IPS DF 19.7 (cell line): Measurements from ENCODE around the gene WDR70.
"Not testable (repeated sequence)": the region's sequence is repeated elsewhere in the genome, so short reads cannot be mapped to it uniquely, and the experiment has no call there.

ENCODE experiments used
- DNase-seq: peaks from one replicate; pipeline ENCODE4 v3.0.0-alpha.2; 2013; ENCODE audit warnings: low read depth, low spot score

WDR70 gene

GRCh38 chr5:37517686-37518085 lies 138.6 kb downstream of the WDR70 start:
- DNase-seq = no peak

GRCh38 chr5:37518356-37518755 lies 139.2 kb downstream of the WDR70 start:
- not testable (repeated sequence) for DNase-seq

GRCh38 chr5:37519304-37519703 lies 140.2 kb downstream of the WDR70 start:
- DNase-seq = no peak

GRCh38 chr5:37519807-37520206 lies 140.7 kb downstream of the WDR70 start:
- DNase-seq = no peak

GRCh38 chr5:37520811-37521210 lies 141.7 kb downstream of the WDR70 start:
- DNase-seq = no peak

DNA sequence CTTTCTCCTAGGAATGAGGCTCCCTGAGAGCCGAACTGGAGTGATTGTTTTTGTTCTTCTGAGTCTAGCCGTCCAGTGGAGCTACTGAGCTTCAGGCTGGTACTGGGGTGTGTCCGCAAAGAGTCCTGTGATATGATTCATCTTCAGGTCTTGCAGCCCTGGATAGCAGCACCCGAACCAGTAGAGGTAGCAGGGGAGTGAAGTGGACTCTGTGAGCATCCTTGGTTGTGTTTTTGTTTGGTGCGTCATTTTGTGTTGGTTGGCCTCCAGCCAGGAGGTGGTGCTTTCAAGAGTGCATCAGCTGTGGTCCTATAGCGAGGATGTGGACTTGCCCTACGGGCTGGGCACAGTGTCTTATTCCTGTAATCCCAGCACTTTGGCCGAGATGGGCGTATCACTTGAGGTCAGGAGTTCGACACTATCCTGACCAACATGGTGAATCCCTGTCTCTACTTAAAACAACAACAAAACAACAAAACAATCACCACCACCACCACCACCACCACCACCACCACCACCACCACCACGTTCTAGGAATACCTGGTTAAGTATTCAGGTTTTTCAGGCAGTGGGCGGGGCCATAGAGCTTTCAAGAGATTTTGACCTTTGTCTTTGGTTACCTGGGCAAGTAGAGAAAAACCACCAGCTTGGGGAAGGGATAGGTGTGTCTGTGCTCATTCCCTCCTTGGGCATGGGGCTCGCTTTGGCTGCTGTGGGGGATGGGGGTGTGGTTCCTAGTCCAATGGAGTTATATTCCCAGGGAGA lies 154.0 kb downstream of the WDR70 start:
- DNase-seq = no peak

DNA sequence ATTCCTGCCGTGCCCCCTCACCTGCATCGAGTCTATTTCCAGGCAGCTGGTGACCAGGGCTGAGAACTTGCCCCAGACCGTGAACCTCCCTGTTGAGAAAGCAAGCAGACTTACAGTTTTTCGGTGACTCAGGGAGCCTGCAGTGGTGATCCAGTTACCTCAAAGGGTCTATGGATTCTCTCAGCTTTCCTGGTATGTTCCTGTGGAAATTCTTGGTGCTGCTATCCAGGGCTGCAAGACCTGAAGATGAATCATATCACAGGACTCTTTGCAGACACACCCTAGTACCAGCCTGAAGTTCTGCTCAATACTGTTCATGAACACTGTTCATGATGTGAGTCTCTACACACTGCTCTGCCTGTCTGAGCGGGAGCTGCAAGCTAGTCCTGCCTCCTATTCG lies 154.7 kb downstream of the WDR70 start:
- DNase-seq = no peak

- DNase-seq = no peak
Measured at GRCh38 chr5:37539459-37539858, 160.3 kb downstream of the WDR70 start.

- DNase-seq = no peak
Measured at GRCh38 chr5:37543216-37543615, 164.1 kb downstream of the WDR70 start.

GRCh38 chr5:37549411-37549810 lies 170.3 kb downstream of the WDR70 start:
- no peak for DNase-seq

DNA sequence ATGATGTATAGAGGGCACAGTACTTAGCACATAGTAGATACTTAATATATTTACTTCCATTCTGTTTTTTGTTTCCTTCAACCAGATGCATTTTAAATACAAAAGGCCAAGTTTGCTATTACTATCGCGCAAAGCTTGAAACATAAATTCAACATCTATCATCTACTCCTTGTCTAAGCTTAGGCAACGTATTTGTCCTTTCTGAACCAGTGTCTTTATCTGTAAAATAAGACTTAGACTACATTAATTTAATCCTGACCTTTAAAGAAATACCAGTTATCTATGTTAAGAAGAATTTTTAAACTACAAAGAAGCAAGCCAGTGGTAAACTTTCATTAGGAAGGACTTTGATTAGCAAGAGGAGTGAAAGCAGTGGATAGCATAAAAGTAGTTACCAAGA lies 173.0 kb downstream of the WDR70 start:
- DNase-seq = no peak

DNA sequence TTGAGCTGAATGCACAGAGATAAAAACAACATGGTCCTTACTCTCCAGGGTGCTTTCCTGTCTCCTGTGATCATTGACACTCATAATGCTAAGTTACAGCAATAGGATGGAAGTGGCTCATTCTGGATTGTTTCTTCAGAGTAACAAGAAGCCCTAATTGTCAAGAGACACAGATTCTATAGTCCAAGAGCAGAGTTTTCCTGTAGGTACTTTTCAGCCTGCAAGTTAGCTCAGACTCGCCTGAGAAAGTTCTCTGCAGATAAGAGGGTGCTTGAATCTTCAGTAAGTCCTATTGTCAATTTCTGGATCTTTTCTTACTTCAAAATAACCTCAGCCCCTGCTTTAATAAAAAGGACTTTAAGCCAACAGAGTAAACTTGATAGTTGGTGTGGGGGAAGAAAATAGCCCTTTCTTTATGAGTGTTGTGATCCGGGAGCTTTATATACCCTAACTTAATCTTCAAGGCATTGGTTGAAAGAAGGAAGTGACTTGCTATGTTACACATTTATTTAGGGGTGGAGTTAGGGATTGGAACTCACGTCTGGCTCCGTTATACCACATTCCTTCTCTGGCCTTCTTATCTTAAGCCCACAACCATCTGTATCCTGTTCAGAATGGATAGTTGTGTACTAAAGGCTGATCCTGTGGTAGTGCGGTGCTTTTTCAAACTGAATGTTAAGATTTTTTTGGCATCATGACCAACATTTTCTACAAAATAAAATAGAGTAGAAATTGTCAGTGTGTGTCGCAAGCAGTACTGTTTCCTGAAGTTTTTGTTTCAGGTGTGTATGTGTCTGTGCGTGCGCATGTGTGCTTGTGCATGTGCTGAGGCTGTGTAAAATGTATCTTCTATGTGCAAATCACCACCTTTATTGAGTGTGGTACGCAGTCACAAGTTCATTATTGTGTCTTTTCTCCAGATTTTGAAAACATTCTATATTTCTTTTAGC lies 173.9 kb downstream of the WDR70 start:
- no peak for DNase-seq

DNA sequence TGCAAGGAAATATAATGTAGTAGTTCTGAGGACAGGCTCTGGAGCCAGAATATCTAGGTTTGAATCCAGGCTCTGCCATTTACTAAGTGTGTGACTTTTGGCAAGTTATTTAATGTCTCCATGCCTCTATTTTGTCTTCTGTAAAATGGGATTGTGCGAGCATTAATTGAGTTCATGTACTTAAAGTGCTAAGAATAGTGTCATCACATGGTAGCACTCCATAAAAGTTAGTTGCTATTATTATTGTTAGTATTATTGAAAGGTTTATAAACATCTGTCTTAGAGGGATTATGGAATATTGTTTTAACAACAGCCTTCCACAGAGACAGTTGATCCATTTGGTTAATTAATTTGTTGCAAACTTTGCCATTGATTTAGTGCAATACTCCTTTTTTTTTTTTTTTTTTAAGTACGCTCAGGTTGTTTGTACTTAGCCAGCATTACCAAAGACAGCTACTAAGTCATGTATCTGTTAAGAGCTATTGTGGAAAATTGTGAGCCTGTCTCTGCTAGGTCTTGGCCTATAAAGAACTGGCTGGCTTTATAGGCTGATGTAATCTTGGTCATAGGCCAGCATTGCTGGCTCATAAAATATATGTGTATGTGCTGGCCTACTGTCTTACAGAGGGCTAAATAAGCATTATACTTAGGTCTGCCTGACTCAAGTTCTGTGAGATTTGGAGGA lies 174.7 kb downstream of the WDR70 start:
- no peak for DNase-seq

- no peak for DNase-seq
Measured at GRCh38 chr5:37554405-37554739, 175.3 kb downstream of the WDR70 start.

GRCh38 chr5:37554938-37555337 lies 175.8 kb downstream of the WDR70 start:
- DNase-seq = no peak

DNA sequence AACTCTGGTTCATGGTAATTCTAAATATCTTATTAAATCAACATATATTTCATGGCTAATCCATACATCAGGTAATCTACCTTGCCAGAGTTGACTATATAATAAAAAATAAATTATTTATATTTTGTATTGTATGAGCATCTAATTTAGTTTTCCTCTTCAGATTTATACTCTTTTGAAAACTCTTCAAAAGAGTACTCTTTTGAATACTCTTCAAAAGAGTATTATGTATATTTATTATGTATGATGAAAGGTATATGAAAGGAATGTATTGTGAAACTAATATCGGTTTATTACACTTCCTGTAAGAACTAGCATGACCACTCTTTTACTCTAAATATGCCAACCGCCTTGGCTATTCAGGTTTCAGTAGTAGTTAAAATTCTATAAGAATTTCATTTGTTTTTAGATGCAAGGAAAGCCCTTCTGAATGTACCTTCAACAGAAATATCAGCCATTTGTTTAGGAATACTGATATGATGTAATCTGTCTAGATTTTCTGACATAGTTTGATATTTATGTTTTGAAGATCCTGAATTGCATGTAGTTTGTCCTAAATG lies 178.7 kb downstream of the WDR70 start:
- DNase-seq = no peak

GRCh38 chr5:37565062-37565670 lies 186.0 kb downstream of the WDR70 start:
- no peak for DNase-seq

DNA sequence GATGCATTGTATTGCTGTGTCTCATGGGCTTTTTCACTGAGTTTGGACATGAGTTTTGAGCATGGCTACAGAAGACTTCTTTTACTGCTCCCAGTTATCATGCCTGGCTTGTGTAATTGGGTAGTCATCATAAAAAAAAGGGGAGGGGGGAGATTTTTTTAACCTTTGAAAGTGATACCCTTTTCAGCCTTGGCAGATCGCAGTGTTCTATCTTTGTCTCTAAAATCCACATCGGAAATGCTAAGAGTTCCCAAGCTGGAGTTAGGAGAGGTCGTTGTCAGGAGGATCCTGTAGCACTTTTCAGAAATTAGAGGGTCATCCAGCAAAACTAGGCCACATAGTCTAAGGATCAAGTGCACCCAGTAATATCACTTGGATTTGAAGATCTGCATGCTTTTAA lies 188.4 kb downstream of the WDR70 start:
- DNase-seq = no peak

GRCh38 chr5:37568018-37568753 lies 189.1 kb downstream of the WDR70 start:
- no peak for DNase-seq

- DNase-seq = no peak
Measured at GRCh38 chr5:37568893-37569292, 189.8 kb downstream of the WDR70 start.

DNA sequence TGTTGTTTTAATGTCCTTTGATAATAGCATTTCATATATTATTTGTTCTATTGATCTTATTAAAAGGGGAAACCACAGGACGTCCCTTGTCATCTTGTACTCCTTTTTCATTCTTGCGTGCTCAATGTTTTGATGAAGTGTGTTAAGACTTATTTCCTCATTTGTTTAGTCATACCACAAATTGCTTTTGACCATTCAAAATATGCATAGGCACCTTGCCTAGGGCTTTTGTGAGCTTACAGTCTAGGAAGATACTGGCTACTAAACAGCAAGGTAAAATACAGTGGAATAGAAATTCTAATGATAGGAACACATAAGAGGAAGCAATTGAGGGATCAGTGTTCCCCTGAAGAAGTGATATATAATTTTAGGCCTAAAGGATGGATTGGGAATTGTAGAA lies 190.3 kb downstream of the WDR70 start:
- no peak for DNase-seq
